ENCODE measurements around the gene BRIP1. TPM values are rescaled to one million over a fixed set of nuclear protein-coding genes. Genes with fewer than 3 reads are reported as not detected.

The BRIP1 gene
- total RNA-seq, 1 experiment from 2014 or later: 9.4 TPM

DNA sequence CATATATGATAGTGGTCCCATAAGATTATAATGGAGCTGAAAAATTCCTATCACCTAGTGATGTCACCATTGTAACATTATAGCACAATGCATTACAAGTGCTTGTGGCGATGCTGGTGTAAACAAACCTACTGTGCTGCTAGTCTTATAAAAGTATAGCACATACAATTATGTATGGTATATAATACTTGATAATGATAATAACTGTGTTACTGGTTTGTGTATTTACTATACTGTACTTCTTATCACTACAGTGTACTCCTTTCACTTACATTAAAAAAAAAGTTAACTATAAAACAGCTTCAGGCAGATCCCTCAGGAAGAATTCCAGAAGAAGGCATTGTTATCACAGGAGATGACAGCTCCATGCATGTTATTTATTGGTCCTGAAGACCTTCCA is 150.3 kb downstream of the BRIP1 start:
- POLR2A ChIA-PET: interaction anchor here (0.7 kb wide), 2 partner anchors 14 to 151 kb away, joined by 4 read pairs; partner anchors contain the start of gene BRIP1
- Histone ChIP-seq H3K9me3 (ENCODE audit: control insufficient read depth, insufficient read depth, low read depth, low read length) (peaks cover 19% of the 10 kb centered on the region; the same call in 1 of the 2 replicates), H3K4me1 (ENCODE audit: control insufficient read depth, insufficient read depth, low read length) (no peaks in the 10 kb centered on the region), H3K27me3 (ENCODE audit: control insufficient read depth, insufficient read depth, low read length) (no peaks in the 10 kb centered on the region), H3K4me3 (ENCODE audit: low read depth in 2 of 2, low read length in 2 of 2) (no peak overlapping the region), H3K27ac (ENCODE audit: low read length) (no peak overlapping the region), H3K36me3 (ENCODE audit: control insufficient read depth, insufficient read depth, low read length) (no peaks in the 10 kb centered on the region)
- intact Hi-C loops (cut with micrococcal nuclease; ENCODE audit: unreplicated experiment): no loop called here
- ATAC-seq (no peak), DNase-seq (ENCODE audit: low read depth, low spot score) (no peak)
- CTCF ChIA-PET: no interaction called here
- BruUV-seq (replicated peaks): no TSS peak
- in situ Hi-C loops (cut with HindIII; ENCODE audit: low pct_unique_long_range_greater_than_20kb, low sequenced_read_pairs): no loop called here
- TF ChIP-seq, protein P1, sequence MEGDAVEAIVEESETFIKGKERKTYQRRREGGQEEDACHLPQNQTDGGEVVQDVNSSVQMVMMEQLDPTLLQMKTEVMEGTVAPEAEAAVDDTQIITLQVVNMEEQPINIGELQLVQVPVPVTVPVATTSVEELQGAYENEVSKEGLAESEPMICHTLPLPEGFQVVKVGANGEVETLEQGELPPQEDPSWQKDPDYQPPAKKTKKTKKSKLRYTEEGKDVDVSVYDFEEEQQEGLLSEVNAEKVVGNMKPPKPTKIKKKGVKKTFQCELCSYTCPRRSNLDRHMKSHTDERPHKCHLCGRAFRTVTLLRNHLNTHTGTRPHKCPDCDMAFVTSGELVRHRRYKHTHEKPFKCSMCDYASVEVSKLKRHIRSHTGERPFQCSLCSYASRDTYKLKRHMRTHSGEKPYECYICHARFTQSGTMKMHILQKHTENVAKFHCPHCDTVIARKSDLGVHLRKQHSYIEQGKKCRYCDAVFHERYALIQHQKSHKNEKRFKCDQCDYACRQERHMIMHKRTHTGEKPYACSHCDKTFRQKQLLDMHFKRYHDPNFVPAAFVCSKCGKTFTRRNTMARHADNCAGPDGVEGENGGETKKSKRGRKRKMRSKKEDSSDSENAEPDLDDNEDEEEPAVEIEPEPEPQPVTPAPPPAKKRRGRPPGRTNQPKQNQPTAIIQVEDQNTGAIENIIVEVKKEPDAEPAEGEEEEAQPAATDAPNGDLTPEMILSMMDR (IDR thresholded peaks at IDR 0.05): no peak

DNA sequence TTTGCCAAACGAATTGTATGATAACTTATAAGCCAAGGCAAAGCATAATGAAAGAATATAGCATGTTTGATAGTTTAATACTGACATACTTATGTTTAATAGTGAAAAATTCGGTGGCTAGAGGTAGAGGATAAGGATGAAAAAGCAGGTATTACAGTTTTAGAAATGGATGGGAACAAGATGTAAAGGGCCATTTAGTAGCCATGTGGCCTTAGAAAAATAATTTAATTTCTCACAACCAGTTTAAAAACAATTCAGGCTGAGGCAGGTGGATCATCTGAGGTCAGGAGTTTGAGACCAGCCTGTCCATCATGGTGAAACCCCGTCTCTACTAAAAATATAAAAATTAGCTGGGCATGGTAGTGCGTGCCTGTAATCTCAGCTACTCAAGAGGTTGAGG is 152.8 kb downstream of the BRIP1 start:
- Histone ChIP-seq H3K27ac (ENCODE audit: low read length) (no peak overlapping the region), H3K4me3 (ENCODE audit: low read depth in 2 of 2, low read length in 2 of 2) (no peak overlapping the region), H3K36me3 (ENCODE audit: control insufficient read depth, insufficient read depth, low read length) (no peaks in the 10 kb centered on the region), H3K27me3 (ENCODE audit: control insufficient read depth, insufficient read depth, low read length) (no peaks in the 10 kb centered on the region), H3K9me3 (ENCODE audit: control insufficient read depth, insufficient read depth, low read depth, low read length) (no peaks in the 10 kb centered on the region), H3K4me1 (ENCODE audit: control insufficient read depth, insufficient read depth, low read length) (no peaks in the 10 kb centered on the region)
- TF ChIP-seq SIN3A (IDR thresholded peaks at IDR 0.05; ENCODE audit: borderline replicate concordance, insufficient read depth, low read depth, low read length): no peak
- no peak for TF ChIP-seq TCF7L2 (IDR thresholded peaks at IDR 0.05; ENCODE audit: low read depth, low read length)
- TF ChIP-seq POLR2AphosphoS5 (IDR thresholded peaks at IDR 0.05; ENCODE audit: low read depth, low read length): no peak
- TF ChIP-seq, protein P1 (IDR thresholded peaks at IDR 0.05): no peak
- TF ChIP-seq, protein P2, sequence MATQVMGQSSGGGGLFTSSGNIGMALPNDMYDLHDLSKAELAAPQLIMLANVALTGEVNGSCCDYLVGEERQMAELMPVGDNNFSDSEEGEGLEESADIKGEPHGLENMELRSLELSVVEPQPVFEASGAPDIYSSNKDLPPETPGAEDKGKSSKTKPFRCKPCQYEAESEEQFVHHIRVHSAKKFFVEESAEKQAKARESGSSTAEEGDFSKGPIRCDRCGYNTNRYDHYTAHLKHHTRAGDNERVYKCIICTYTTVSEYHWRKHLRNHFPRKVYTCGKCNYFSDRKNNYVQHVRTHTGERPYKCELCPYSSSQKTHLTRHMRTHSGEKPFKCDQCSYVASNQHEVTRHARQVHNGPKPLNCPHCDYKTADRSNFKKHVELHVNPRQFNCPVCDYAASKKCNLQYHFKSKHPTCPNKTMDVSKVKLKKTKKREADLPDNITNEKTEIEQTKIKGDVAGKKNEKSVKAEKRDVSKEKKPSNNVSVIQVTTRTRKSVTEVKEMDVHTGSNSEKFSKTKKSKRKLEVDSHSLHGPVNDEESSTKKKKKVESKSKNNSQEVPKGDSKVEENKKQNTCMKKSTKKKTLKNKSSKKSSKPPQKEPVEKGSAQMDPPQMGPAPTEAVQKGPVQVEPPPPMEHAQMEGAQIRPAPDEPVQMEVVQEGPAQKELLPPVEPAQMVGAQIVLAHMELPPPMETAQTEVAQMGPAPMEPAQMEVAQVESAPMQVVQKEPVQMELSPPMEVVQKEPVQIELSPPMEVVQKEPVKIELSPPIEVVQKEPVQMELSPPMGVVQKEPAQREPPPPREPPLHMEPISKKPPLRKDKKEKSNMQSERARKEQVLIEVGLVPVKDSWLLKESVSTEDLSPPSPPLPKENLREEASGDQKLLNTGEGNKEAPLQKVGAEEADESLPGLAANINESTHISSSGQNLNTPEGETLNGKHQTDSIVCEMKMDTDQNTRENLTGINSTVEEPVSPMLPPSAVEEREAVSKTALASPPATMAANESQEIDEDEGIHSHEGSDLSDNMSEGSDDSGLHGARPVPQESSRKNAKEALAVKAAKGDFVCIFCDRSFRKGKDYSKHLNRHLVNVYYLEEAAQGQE (IDR thresholded peaks at IDR 0.05; ENCODE audit: insufficient read depth in 1 of 2, low read depth in 2 of 2, low read length in 1 of 2): no peak
- no peak for DNase-seq (ENCODE audit: low read depth, low spot score)
- ChIA-PET POLR2A (interaction anchor here (0.6 kb wide), 1 partner anchor 80 kb away, joined by 6 read pairs; no protein-coding TSS in a partner anchor), CTCF (no interaction called here)
- intact Hi-C loops (cut with micrococcal nuclease; ENCODE audit: unreplicated experiment) (no loop called here), in situ Hi-C loops (cut with HindIII; ENCODE audit: low pct_unique_long_range_greater_than_20kb, low sequenced_read_pairs) (no loop called here)
- ATAC-seq: no peak
- BruUV-seq (replicated peaks): no TSS peak
